Stimulated activated CD8-positive, alpha-beta memory T cell treated with anti-CD3 and anti-CD28 coated beads, Interleukin-12 subunit alpha, Interleukin-12 subunit beta, amount 100 ng/mL, for 24 hours (primary cell): Measurements from ENCODE around the gene PRR20C.
"Not testable (repeated sequence)": the region's sequence is repeated elsewhere in the genome, so short reads cannot be mapped to it uniquely, and the experiment has no call there.

Experiments used
- DNase-seq: peaks from one replicate; pipeline ENCODE4 v3.0.0-alpha.2; 2020; ENCODE audit errors: extremely low read depth

The PRR20C gene

GRCh38 chr13:57153761-57154160, at the start of gene PRR20C:
Gene PRR20C (plus strand): TSS chr13:57154061. CDS start chr13:57154448, 387 bp downstream.
- not testable (repeated sequence) for DNase-seq

DNA sequence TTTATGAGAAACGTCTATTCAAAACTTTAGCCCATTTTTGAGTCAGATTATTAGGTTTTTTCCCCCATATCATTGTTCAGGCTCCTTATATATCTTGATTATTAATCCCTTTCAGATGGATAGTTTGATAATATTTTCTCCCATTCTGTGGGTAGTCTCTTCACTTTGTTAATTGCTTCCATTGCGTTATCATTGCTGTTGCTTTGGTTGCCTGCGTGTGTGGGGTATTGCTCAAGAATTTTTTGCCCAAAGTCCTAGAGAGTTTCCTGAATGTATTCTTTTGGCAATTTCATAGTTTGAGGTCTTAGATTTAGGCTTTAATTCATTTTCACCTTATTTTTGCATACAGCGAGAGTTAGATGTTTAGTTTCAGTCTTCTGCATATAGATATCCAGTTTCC, 38.9 kb upstream of the PRR20C start:
- DNase-seq: no peak

DNA sequence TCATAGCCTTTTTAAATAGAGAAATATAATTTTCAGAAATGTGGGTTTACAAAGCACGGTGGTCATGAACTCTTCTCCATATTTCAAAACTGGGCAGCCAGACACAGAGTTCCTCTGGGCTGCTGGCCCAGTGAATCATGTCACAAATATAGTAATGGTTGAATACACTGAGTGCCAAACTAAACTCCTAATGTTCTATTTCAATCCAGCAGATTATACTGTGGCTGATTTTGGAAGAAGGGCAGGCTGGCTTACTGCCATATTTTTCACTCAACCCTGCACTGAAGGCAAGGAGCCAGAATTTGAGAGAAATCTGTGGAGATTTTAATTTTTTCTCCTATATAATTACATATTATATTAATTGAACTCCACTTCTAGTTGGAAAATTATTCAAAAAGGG, 30.2 kb upstream of the PRR20C start:
- no peak for DNase-seq

DNA sequence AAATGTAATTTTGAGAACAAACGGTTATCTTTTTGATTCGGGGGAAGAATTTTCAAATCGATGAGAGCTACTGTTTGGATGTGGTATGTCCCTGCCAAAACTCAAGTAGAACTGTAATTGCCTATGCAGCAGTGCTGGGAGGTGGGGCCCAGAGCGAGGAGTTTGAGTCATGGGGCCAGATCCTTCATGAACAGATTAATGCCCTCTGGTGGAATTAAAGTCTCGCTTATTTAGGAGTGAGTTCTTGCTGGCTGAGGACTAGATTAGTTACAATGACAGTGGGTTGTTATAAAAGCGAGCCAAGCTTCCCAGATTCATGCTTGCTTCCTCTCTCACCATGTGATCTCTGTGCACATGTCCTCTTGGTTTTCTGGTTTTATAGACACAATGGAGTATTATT, 25.0 kb upstream of the PRR20C start:
- no peak for DNase-seq

DNA sequence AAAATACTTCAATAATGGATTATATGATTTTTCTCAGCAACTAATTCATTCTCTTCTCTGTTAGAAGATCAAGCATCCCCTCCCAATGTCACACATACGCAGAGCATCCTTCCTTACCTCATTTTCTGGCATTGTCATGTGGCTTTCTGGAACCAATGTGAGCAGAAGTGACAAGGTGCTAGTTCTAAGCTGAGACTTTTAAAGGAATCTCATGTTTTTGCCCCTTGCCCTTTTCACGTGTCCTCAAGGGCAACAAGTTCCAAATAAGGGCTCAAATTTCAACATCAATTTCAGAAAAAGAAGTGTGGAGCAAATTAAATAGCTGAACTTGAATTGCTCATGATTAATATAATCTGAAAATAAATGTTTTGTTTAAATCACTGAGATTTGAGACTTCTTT, 17.8 kb upstream of the PRR20C start:
- no peak for DNase-seq

- no peak for DNase-seq
Measured at GRCh38 chr13:57137585-57137984, 16.3 kb upstream of the PRR20C start.

- no peak for DNase-seq
Measured at GRCh38 chr13:57138988-57139387, 14.9 kb upstream of the PRR20C start.

DNA sequence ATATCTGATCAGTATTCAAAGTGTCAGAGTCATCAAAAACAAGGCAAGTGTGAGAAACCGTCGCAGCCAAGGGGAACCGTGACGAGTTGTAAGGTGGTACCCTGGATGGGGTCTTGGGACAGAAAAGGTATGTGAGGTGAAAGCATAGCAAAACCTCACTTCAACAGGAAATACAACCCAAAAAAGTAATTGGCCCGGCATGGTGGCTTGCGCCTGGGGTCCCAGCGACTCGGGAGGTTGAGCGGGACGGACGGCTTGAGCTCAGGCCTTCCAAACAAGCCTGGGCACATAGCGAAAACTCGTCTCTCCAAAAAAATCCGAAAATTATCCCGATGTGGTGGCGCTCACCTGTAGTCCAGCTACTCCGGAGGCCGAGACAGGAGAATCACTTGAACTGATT, 14.1 kb upstream of the PRR20C start:
- DNase-seq: not testable (repeated sequence)

DNA sequence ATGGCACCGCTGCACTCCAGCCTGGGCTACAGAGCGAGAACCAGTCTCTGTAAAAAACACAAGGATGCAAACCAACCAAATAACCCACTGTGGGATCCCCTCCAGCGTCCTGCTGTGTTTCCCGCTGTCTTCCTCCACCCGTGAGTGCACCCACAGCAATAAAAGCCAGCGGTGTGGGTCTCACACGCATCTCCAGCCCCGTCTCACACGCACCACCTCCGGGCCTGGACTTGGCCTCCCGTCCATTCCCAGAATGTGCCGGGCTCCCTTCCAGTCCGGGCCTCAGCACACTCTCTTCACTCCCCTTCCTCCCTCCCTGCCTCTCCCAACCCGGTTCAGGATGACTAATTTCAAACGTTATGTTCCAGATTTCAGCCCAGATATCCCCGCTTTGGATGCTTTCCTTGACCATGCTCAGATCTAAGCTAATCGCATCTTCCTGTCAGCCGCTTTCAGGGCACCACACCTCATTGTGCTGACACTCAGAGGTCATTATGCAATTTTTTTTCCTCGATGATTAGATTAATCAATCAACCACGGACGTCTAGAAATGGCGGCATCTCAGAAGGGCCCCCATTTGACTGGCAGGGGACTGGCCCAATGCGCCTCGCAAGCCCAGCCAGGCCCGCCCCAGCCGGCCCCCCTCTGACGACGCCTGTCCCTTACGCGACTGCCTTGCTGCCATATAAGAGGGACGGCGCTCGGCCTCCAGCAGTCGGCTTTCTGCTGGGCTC, 13.5 kb upstream of the PRR20C start, which contains the start of gene PRR20A:
PRR20A (plus strand) TSS at position 684 of the 734 bp plus-strand sequence. CDS start 387 bp downstream, outside the sequence.
- not testable (repeated sequence) for DNase-seq

GRCh38 chr13:57147188-57147587, 6.7 kb upstream of the PRR20C start, which contains the start of gene PRR20B:
Gene PRR20B (plus strand): TSS chr13:57147488. CDS start chr13:57147875, 387 bp downstream.
- DNase-seq: not testable (repeated sequence)

- not testable (repeated sequence) for DNase-seq
Measured at GRCh38 chr13:57148106-57148505, 5.8 kb upstream of the PRR20C start.

GRCh38 chr13:57160332-57160731, 6.5 kb downstream of the PRR20C start, which contains the start of gene PRR20D:
Gene PRR20D (plus strand): TSS chr13:57160632. CDS start chr13:57161019, 387 bp downstream.
- DNase-seq: not testable (repeated sequence)

GRCh38 chr13:57166897-57167296, 13.0 kb downstream of the PRR20C start, which contains the start of gene PRR20E:
Gene PRR20E (plus strand): TSS chr13:57167197. CDS start chr13:57167584, 387 bp downstream.
- DNase-seq: not testable (repeated sequence)

GRCh38 chr13:57191667-57192066, 37.8 kb downstream of the PRR20C start:
- no peak for DNase-seq
